ENCODE results near the gene RRAS. TPM values are rescaled to one million over a fixed set of nuclear protein-coding genes. Genes with fewer than 3 reads are reported as not detected.
A peak's percentile ranks its signal among the peaks of the same experiment; 100 is the strongest.

Gene RRAS
- total RNA-seq, 3 donors from 2014 or later = 43.9 to 89.8 (median 48.6) TPM

- no peaks in the 10 kb centered on the region for H3K9me3 ChIP-seq
- intact Hi-C loops (cut with DNase I, micrococcal nuclease) = no loop called here
- DNase-seq = no peak
- no peak for TF ChIP-seq CTCF (IDR thresholded peaks at IDR 0.05)
- peaks cover 6% of the 10 kb centered on the region for H3K36me3 ChIP-seq (ENCODE audit: low read depth)
- peaks cover 10% of the 10 kb centered on the region for H3K4me1 ChIP-seq (ENCODE audit: low read depth)
- ATAC-seq = no peak
- no peak overlapping the region for H3K4me3 ChIP-seq
Observed at GRCh38 chr19:49595819-49596404, 44.0 kb downstream of the RRAS start.

GRCh38 chr19:49594993-49595818 lies 44.7 kb downstream of the RRAS start:
- H3K9me3 ChIP-seq = no peaks in the 10 kb centered on the region
- no peak for TF ChIP-seq CTCF (IDR thresholded peaks at IDR 0.05)
- peaks cover 6% of the 10 kb centered on the region for H3K36me3 ChIP-seq (ENCODE audit: low read depth)
- intact Hi-C loops (cut with DNase I, micrococcal nuclease) = no loop called here
- peaks cover 10% of the 10 kb centered on the region for H3K4me1 ChIP-seq (ENCODE audit: low read depth)
- peak in 1 of 3 donors; percentile 40 for DNase-seq
- no peak overlapping the region for H3K4me3 ChIP-seq
- no peak for ATAC-seq

GRCh38 chr19:49594157-49594992 lies 45.6 kb downstream of the RRAS start:
- peak in 1 of 3 donors; percentile 35 for DNase-seq
- H3K9me3 ChIP-seq = no peaks in the 10 kb centered on the region
- peaks cover 10% of the 10 kb centered on the region for H3K4me1 ChIP-seq (ENCODE audit: low read depth)
- TF ChIP-seq CTCF (IDR thresholded peaks at IDR 0.05) = no peak
- ATAC-seq = no peak
- H3K36me3 ChIP-seq (ENCODE audit: low read depth) = peaks cover 1% of the 10 kb centered on the region
- intact Hi-C loops (cut with DNase I, micrococcal nuclease) = no loop called here
- no peak overlapping the region for H3K4me3 ChIP-seq

GRCh38 chr19:49593233-49594113 lies 46.5 kb downstream of the RRAS start:
- Histone ChIP-seq H3K4me3 (no peak overlapping the region), H3K9me3 (no peaks in the 10 kb centered on the region), H3K36me3 (ENCODE audit: low read depth) (no peaks in the 10 kb centered on the region), H3K4me1 (ENCODE audit: low read depth) (peaks cover 10% of the 10 kb centered on the region)
- DNase-seq (peak; percentile 95 to 96 (median 96)), ATAC-seq (peak; percentile 70)
- intact Hi-C loops (cut with DNase I, micrococcal nuclease) = no loop called here
- no peak for TF ChIP-seq CTCF (IDR thresholded peaks at IDR 0.05)

All from mucosa of descending colon (tissue), 3 donors.